OCI-LY7 (cell line): ENCODE data around the gene FOXF1. TPM values are rescaled to one million over a fixed set of nuclear protein-coding genes. Genes with fewer than 3 reads are reported as not detected.

Experiments
- BruUV-seq: library from RNA; stranded (reverse); fragments of 400-500 nt; replicated peaks from 2 replicates; lab custom pipeline; 2021; lab: Mats Ljungman, UMichigan
- CTCF ChIA-PET: fragments of 300-600 bp; sonication (Branson Sonifier 250); formaldehyde crosslinking; loops from one replicate; lab custom pipeline; 2022; ENCODE audit warnings: antibody characterized with exemption; ENCODE audit not compliant: unreplicated experiment; lab: Charles Lee
- POLR2A ChIA-PET: fragments of 300-600 bp; sonication (Branson Sonifier 250); formaldehyde crosslinking; loops from one replicate; lab custom pipeline; 2022; ENCODE audit warnings: antibody characterized with exemption; lab: Charles Lee
- DNase-seq: peaks from one replicate; pipeline ENCODE4 v3.0.0-alpha.2; 2015; ENCODE audit warnings: low spot score
- H2AFZ ChIP-seq: fragments of 200-600 bp; sonication (generic), shearing (Covaris generic); 2 replicates; pipeline ENCODE4 v1.6.1; 2014; ENCODE audit warnings: mild to moderate bottlenecking, antibody characterized with exemption, low read length, moderate library complexity
- H3K27ac ChIP-seq: fragments of 200-600 bp; sonication (generic); 2 replicates; pipeline ENCODE4 v1.5.1; 2014; ENCODE audit warnings: mixed run types, low read depth, mild to moderate bottlenecking, moderate library complexity, low read length, inconsistent platforms; ENCODE audit not compliant: poor library complexity, severe bottlenecking
- H3K36me3 ChIP-seq: fragments of 200-600 bp; sonication (generic); 2 replicates; pipeline ENCODE4 v1.6.1; 2014; ENCODE audit warnings: mild to moderate bottlenecking, antibody characterized with exemption, low read length, moderate library complexity, mixed read lengths; ENCODE audit not compliant: insufficient read depth
- H3K4me1 ChIP-seq: fragments of 200-600 bp; sonication (generic); 2 replicates; pipeline ENCODE4 v1.5.1; 2014; ENCODE audit warnings: mild to moderate bottlenecking, low read length; ENCODE audit not compliant: insufficient read depth, poor library complexity, severe bottlenecking
- H3K4me2 ChIP-seq: fragments of 200-600 bp; sonication (generic); 2 replicates; pipeline ENCODE4 v1.6.1; 2014; ENCODE audit warnings: mild to moderate bottlenecking, low read length
- H3K4me3 ChIP-seq: fragments of 200-600 bp; sonication (generic); 2 replicates; pipeline ENCODE4 v1.5.1; 2014; ENCODE audit warnings: mild to moderate bottlenecking, low read depth, low read length; ENCODE audit not compliant: poor library complexity, severe bottlenecking
- H3K79me2 ChIP-seq: fragments of 200-600 bp; sonication (generic); 2 replicates; pipeline ENCODE4 v1.6.1; 2016; ENCODE audit warnings: low read depth, mild to moderate bottlenecking, low read length, moderate library complexity, mixed read lengths; ENCODE audit not compliant: insufficient read depth
- H3K9me2 ChIP-seq: fragments of 200-600 bp; sonication (generic); 2 replicates; pipeline ENCODE4 v1.6.1; 2016; ENCODE audit warnings: mild to moderate bottlenecking, low read length, mixed read lengths; ENCODE audit not compliant: insufficient read depth
- H3K9me3 ChIP-seq: fragments of 200-600 bp; sonication (generic); 2 replicates; pipeline ENCODE4 v1.6.1; 2014; ENCODE audit warnings: mild to moderate bottlenecking, mixed run types, low read length, mixed read lengths
- H4K20me1 ChIP-seq: fragments of 200-600 bp; sonication (generic); 2 replicates; pipeline ENCODE4 v1.6.1; 2014; ENCODE audit warnings: mild to moderate bottlenecking, antibody characterized with exemption, low read length, moderate library complexity, mixed read lengths; ENCODE audit not compliant: insufficient read depth
- EZH2phosphoT487 ChIP-seq: fragments of 200-600 bp; sonication (generic); IDR thresholded peaks from 2 replicates; pipeline ENCODE4 v1.6.1; 2018; ENCODE audit warnings: low read depth, borderline replicate concordance, mild to moderate bottlenecking, mixed run types, antibody characterized with exemption, low read length, moderate library complexity, mixed read lengths
- intact Hi-C: fragments of 100-400 bp; cut with micrococcal nuclease; formaldehyde crosslinking; loops from one replicate; pipeline ENCODE4 v1.10.0; 2022; ENCODE audit not compliant: unreplicated experiment
- total RNA-seq, 2 experiments: library from RNA; depleted of rRNA in 1 of 2; stranded (reverse); fragments of >200 nt in 1 of 2; shearing (Covaris generic) in 1 of 2; gene quantifications; 2 replicates each; pipeline ENCODE4 v1.2.3, GENCODE V29; 2014 to 2022
- TF ChIP-seq, protein P1 (sequence below): fragments of 200-600 bp; sonication (generic); conservative IDR thresholded peaks from 2 replicates; pipeline ENCODE4 v1.5.1; 2014; ENCODE audit warnings: mild to moderate bottlenecking, antibody characterized with exemption, low read length, moderate library complexity, mixed read lengths

Gene FOXF1
- total RNA-seq, 2 experiments from 2014 or later: not detected

DNA sequence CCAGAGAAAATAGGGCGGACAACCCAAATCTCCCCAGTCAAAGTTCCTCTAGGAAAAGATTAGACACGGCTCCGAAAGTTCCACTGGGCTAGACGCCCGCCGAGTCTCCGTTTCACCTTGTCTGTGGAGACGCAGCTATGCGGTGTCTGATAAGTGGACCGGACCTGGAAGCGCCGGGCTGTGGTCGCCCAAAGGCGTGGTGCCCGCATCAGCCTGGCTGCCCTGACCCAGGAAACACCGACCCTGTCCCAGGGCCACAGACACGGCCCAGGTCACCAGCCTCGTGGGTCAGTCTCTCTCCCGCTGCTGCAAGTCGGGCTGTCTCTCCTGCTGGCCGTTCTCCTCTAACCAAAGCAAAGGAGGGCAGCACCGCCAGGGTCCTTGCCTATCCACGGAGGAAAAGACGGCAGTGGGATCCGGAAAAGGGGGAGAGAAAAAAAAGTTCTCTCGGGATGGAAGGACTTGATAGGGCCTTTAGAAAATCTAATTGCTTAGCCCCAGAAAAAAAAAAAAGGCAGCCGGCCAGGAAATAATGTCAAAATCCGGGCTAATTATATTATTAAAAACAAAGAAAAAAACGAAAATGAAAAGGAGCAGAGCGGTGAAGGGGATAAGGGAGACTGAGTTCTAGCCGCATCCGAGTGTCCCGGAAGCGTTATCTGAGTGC, 13.9 kb upstream of the FOXF1 start:
- CTCF ChIA-PET: no interaction called here
- POLR2A ChIA-PET: no interaction called here
- intact Hi-C loops: no loop called here
- no peak for DNase-seq
- TF ChIP-seq, protein P1, sequence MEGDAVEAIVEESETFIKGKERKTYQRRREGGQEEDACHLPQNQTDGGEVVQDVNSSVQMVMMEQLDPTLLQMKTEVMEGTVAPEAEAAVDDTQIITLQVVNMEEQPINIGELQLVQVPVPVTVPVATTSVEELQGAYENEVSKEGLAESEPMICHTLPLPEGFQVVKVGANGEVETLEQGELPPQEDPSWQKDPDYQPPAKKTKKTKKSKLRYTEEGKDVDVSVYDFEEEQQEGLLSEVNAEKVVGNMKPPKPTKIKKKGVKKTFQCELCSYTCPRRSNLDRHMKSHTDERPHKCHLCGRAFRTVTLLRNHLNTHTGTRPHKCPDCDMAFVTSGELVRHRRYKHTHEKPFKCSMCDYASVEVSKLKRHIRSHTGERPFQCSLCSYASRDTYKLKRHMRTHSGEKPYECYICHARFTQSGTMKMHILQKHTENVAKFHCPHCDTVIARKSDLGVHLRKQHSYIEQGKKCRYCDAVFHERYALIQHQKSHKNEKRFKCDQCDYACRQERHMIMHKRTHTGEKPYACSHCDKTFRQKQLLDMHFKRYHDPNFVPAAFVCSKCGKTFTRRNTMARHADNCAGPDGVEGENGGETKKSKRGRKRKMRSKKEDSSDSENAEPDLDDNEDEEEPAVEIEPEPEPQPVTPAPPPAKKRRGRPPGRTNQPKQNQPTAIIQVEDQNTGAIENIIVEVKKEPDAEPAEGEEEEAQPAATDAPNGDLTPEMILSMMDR: no peak
- no peak for TF ChIP-seq EZH2phosphoT487
- Histone ChIP-seq H3K79me2 (no peaks in the 10 kb centered on the region), H3K36me3 (no peaks in the 10 kb centered on the region), H3K27ac (no peak overlapping the region), H2AFZ (no peak overlapping the region), H3K9me3 (no peaks in the 10 kb centered on the region), H3K4me2 (no peak overlapping the region), H3K4me1 (no peaks in the 10 kb centered on the region), H3K9me2 (no peaks in the 10 kb centered on the region), H3K4me3 (no peak overlapping the region), H4K20me1 (no peaks in the 10 kb centered on the region)
- BruUV-seq: no TSS peak

DNA sequence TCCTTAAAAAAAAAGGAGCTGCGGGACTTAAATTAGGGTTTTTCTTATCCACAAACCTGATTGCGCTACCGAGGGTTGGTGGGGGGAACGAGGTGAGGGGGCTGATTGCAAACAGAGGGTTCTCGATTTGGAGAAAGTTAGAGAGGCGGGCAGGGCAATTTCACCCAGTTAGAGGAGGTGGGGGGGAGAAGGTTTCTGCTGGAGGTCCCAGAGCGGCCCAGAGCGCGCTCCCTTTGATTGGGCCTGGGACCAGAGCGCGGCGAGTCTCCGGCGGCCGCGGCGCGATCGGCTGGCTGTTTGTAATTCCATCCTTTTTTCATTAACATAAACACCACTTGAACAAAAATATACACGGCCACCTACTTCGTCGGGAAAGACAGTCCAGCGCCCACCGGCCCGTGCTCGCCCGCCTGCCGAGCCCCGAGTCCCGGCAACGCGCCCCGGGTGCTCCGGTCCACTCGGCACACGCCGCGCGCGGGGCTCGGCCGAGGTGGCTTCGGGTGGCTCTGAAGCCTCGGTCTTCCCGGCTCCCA, 13.3 kb upstream of the FOXF1 start:
- H3K4me3 ChIP-seq: no peak overlapping the region
- H4K20me1 ChIP-seq: no peaks in the 10 kb centered on the region
- no peaks in the 10 kb centered on the region for H3K9me3 ChIP-seq
- no TSS peak for BruUV-seq
- ChIA-PET POLR2A (no interaction called here), CTCF (no interaction called here)
- no peaks in the 10 kb centered on the region for H3K79me2 ChIP-seq
- H3K36me3 ChIP-seq: no peaks in the 10 kb centered on the region
- intact Hi-C loops: no loop called here
- H2AFZ ChIP-seq: no peak overlapping the region
- no peak overlapping the region for H3K27ac ChIP-seq
- no peak for TF ChIP-seq EZH2phosphoT487
- TF ChIP-seq, protein P1: no peak
- no peak overlapping the region for H3K4me2 ChIP-seq
- H3K4me1 ChIP-seq: no peaks in the 10 kb centered on the region
- no peaks in the 10 kb centered on the region for H3K9me2 ChIP-seq
- DNase-seq: no peak

DNA sequence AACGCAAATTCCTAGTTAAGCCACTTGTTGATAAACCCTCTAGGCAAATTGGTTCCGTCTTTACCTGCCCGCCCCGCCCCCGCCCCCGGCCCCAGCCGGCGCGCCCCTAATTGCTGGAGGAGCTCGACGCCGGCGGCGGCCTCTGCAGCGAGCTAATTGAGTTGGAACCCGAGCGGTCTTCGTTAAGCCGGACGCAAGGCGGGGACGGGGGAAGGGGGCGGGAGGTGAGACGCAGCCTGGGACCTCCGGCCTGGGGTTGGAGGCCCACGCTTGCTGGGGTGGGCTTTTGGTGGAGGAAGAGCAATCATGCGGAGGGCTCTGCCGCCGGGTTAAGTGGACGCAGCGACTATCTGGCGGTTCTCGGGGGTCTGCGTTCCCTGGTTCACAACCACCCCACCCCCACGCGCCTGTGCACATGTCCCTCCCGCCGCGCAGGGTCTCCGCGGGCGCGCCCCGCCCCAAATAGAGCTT, 12.7 kb upstream of the FOXF1 start:
- intact Hi-C loops: no loop called here
- BruUV-seq: no TSS peak
- POLR2A ChIA-PET: no interaction called here

More for the DNA sequence above, 12.7 kb upstream of the FOXF1 start:
- no peak overlapping the region for H3K4me3 ChIP-seq
- no peak overlapping the region for H2AFZ ChIP-seq
- no peak for DNase-seq
- no peaks in the 10 kb centered on the region for H3K9me2 ChIP-seq
- TF ChIP-seq, protein P1: no peak
- TF ChIP-seq EZH2phosphoT487: no peak
- H3K4me2 ChIP-seq: no peak overlapping the region
- H3K36me3 ChIP-seq: no peaks in the 10 kb centered on the region
- CTCF ChIA-PET: no interaction called here
- H3K27ac ChIP-seq: no peak overlapping the region
- no peaks in the 10 kb centered on the region for H4K20me1 ChIP-seq
- no peaks in the 10 kb centered on the region for H3K9me3 ChIP-seq
- no peaks in the 10 kb centered on the region for H3K4me1 ChIP-seq
- no peaks in the 10 kb centered on the region for H3K79me2 ChIP-seq
